Spleen (tissue), 7 donors: ENCODE data around the gene OSBPL1A.

Experiments used
- CTCF ChIP-seq, 11 experiments: fragments of 200-600 bp in 7 of 11; fragments of 450-650 bp in 4 of 11; sonication (generic) in 4 of 11; IDR thresholded peaks in 8 of 11; conservative IDR thresholded peaks in 3 of 11; 1 replicate in 7 of 11; 2 replicates in 4 of 11; pipeline versions ENCODE4 v1.4.0 to v1.8.0; 2016 to 2021; ENCODE audit warnings: antibody characterized with exemption in 11 of 11, inconsistent platforms in 4 of 11, mild to moderate bottlenecking in 1 of 11
- POLR2A ChIP-seq, 3 donors: fragments of 450-650 bp; IDR thresholded peaks; one replicate each; pipeline ENCODE4 v1.5.1; 2017; ENCODE audit warnings: antibody characterized with exemption in 3 of 3, mild to moderate bottlenecking in 1 of 3
- donor health status: DM: no; HTN: no; CAD: no; lungs with moderate emphysema.
- donor health status: DM: no; HTN: no; CAD: no.
- donor health status: DM: no; HTN: no; CAD: no.

DNA sequence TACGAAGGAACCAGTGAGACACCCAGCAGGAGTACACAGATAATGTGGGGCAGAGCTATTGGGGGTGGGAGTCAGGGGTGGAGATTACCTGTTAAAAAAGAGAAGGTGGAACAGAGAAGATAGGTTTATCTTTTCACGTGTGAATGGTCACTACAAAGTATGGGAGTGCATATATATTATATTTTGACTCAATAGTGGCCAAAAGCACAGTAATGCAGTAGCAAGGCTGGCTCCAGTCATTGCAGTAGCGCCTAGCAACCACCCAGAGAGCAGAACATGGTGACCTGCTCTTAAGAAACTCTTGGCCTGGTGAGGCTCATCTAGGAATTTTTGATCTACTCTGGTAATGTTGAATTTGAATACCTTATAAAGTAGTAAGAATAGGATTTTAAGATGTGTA, 29.9 kb upstream of the OSBPL1A start:
- TF ChIP-seq POLR2A (IDR thresholded peaks at IDR 0.05) (no peak), CTCF (IDR thresholded peaks at IDR 0.05 in 8 of 11, conservative IDR thresholded peaks at IDR 0.05 in 3 of 11) (no peak)
